Measurements from ENCODE around the gene ENTPD5. TPM values are rescaled to one million over a fixed set of nuclear protein-coding genes. Genes with fewer than 3 reads are reported as not detected.

The ENTPD5 gene
- total RNA-seq, 1 donor, result 10.1 TPM

GRCh38 chr14:73943083-73943482 lies 76.0 kb downstream of the ENTPD5 start:
- no peak for TF ChIP-seq CTCF (IDR thresholded peaks at IDR 0.05; ENCODE audit: extremely low read depth, low read depth, low read length)
- peak overlapping the region; percentile 72 for H3K27ac ChIP-seq (ENCODE audit: low read depth, low read length)
- H3K36me3 ChIP-seq (ENCODE audit: insufficient read depth, low read length), result peaks cover 23% of the 10 kb centered on the region
- peaks cover 10% of the 10 kb centered on the region for H3K4me1 ChIP-seq (ENCODE audit: insufficient read depth, low read length)
- H3K9me3 ChIP-seq (ENCODE audit: low read depth, low read length), result no peaks in the 10 kb centered on the region
- no peak overlapping the region for H3K4me2 ChIP-seq (ENCODE audit: insufficient read depth, low read length)
- H2AFZ ChIP-seq (ENCODE audit: low read length), result peak overlapping the region; percentile 69
- no peaks in the 10 kb centered on the region for H3K27me3 ChIP-seq (ENCODE audit: insufficient read depth, low read length)
- peak; percentile 89 for DNase-seq (ENCODE audit: insufficient read length, low spot score, missing footprints)
- H3K79me2 ChIP-seq (ENCODE audit: insufficient read depth, low read length), result no peaks in the 10 kb centered on the region
- no peaks in the 10 kb centered on the region for H4K20me1 ChIP-seq (ENCODE audit: insufficient read depth, low read length)
- no peak overlapping the region for H3K4me3 ChIP-seq (ENCODE audit: insufficient read depth, low read length)

GRCh38 chr14:73942180-73942579 lies 76.9 kb downstream of the ENTPD5 start:
- Histone ChIP-seq H4K20me1 (ENCODE audit: insufficient read depth, low read length) (no peaks in the 10 kb centered on the region), H2AFZ (ENCODE audit: low read length) (no peak overlapping the region), H3K9me3 (ENCODE audit: low read depth, low read length) (no peaks in the 10 kb centered on the region), H3K4me1 (ENCODE audit: insufficient read depth, low read length) (peaks cover 10% of the 10 kb centered on the region), H3K4me3 (ENCODE audit: insufficient read depth, low read length) (no peak overlapping the region), H3K27ac (ENCODE audit: low read depth, low read length) (peak overlapping the region; percentile 72), H3K27me3 (ENCODE audit: insufficient read depth, low read length) (no peaks in the 10 kb centered on the region), H3K79me2 (ENCODE audit: insufficient read depth, low read length) (no peaks in the 10 kb centered on the region), H3K36me3 (ENCODE audit: insufficient read depth, low read length) (peaks cover 23% of the 10 kb centered on the region), H3K4me2 (ENCODE audit: insufficient read depth, low read length) (no peak overlapping the region)
- TF ChIP-seq CTCF (IDR thresholded peaks at IDR 0.05; ENCODE audit: extremely low read depth, low read depth, low read length), result no peak
- no peak for DNase-seq (ENCODE audit: insufficient read length, low spot score, missing footprints)

- H3K4me2 ChIP-seq (ENCODE audit: insufficient read depth, low read length), result no peak overlapping the region
- H3K9me3 ChIP-seq (ENCODE audit: low read depth, low read length), result no peaks in the 10 kb centered on the region
- H3K27me3 ChIP-seq (ENCODE audit: insufficient read depth, low read length), result no peaks in the 10 kb centered on the region
- TF ChIP-seq CTCF (IDR thresholded peaks at IDR 0.05; ENCODE audit: extremely low read depth, low read depth, low read length), result no peak
- no peaks in the 10 kb centered on the region for H3K79me2 ChIP-seq (ENCODE audit: insufficient read depth, low read length)
- H3K36me3 ChIP-seq (ENCODE audit: insufficient read depth, low read length), result peaks cover 50% of the 10 kb centered on the region
- no peak overlapping the region for H3K27ac ChIP-seq (ENCODE audit: low read depth, low read length)
- H4K20me1 ChIP-seq (ENCODE audit: insufficient read depth, low read length), result no peaks in the 10 kb centered on the region
- no peaks in the 10 kb centered on the region for H3K4me1 ChIP-seq (ENCODE audit: insufficient read depth, low read length)
- H3K4me3 ChIP-seq (ENCODE audit: insufficient read depth, low read length), result no peak overlapping the region
- DNase-seq (ENCODE audit: insufficient read length, low spot score, missing footprints), result no peak
- H2AFZ ChIP-seq (ENCODE audit: low read length), result no peak overlapping the region
Observed at GRCh38 chr14:73937012-73937411, 82.1 kb downstream of the ENTPD5 start.

- Histone ChIP-seq H3K4me1 (ENCODE audit: insufficient read depth, low read length) (no peaks in the 10 kb centered on the region), H3K27me3 (ENCODE audit: insufficient read depth, low read length) (no peaks in the 10 kb centered on the region), H3K79me2 (ENCODE audit: insufficient read depth, low read length) (no peaks in the 10 kb centered on the region), H2AFZ (ENCODE audit: low read length) (no peak overlapping the region), H3K27ac (ENCODE audit: low read depth, low read length) (no peak overlapping the region), H3K4me2 (ENCODE audit: insufficient read depth, low read length) (no peak overlapping the region), H3K36me3 (ENCODE audit: insufficient read depth, low read length) (peaks cover 54% of the 10 kb centered on the region), H4K20me1 (ENCODE audit: insufficient read depth, low read length) (no peaks in the 10 kb centered on the region), H3K4me3 (ENCODE audit: insufficient read depth, low read length) (no peak overlapping the region), H3K9me3 (ENCODE audit: low read depth, low read length) (no peaks in the 10 kb centered on the region)
- no peak for DNase-seq (ENCODE audit: insufficient read length, low spot score, missing footprints)
- no peak for TF ChIP-seq CTCF (IDR thresholded peaks at IDR 0.05; ENCODE audit: extremely low read depth, low read depth, low read length)
Observed at GRCh38 chr14:73936548-73936947, 82.5 kb downstream of the ENTPD5 start.

Data from osteoblast (primary cell).